Trophoblast cell (in vitro differentiated cells and primary cell): ENCODE data around the gene AMOTL1.

Source experiments
- DNase-seq, 2 donors: peaks; one replicate each; pipeline ENCODE4 v3.0.0-alpha.2; 2016
- H2AFZ ChIP-seq: 2 replicates; pipeline ENCODE4 v1.6.1; 2013; ENCODE audit warnings: low read length, moderate library complexity, mild to moderate bottlenecking; ENCODE audit not compliant: insufficient read depth, poor library complexity
- H2AK5ac ChIP-seq: 2 replicates; pipeline ENCODE4 v1.6.1; 2013; ENCODE audit warnings: mild to moderate bottlenecking, low read length
- H2BK120ac ChIP-seq: 2 replicates; pipeline ENCODE4 v1.6.1; 2013; ENCODE audit warnings: low read length, mild to moderate bottlenecking, moderate library complexity; ENCODE audit not compliant: insufficient read depth, poor library complexity
- H2BK12ac ChIP-seq: 2 replicates; pipeline ENCODE4 v1.6.1; 2013; ENCODE audit warnings: mild to moderate bottlenecking, low read length, moderate library complexity
- H2BK5ac ChIP-seq: 2 replicates; pipeline ENCODE4 v1.6.1; 2013; ENCODE audit warnings: low read length, low read depth, moderate library complexity, mild to moderate bottlenecking; ENCODE audit not compliant: poor library complexity
- H3K14ac ChIP-seq: 2 replicates; pipeline ENCODE4 v1.6.1; 2013; ENCODE audit warnings: mild to moderate bottlenecking, low read length
- H3K18ac ChIP-seq: 2 replicates; pipeline ENCODE4 v1.6.1; 2013; ENCODE audit warnings: mild to moderate bottlenecking, low read length
- H3K23ac ChIP-seq: 2 replicates; pipeline ENCODE4 v1.6.1; 2013; ENCODE audit warnings: low read length
- H3K27ac ChIP-seq: 2 replicates; pipeline ENCODE4 v1.5.1; 2013; ENCODE audit warnings: low read depth, mild to moderate bottlenecking, inconsistent platforms, low read length, moderate library complexity
- H3K27me3 ChIP-seq: 2 replicates; pipeline ENCODE4 v1.6.1; 2013; ENCODE audit warnings: inconsistent platforms, mild to moderate bottlenecking, low read length, moderate library complexity; ENCODE audit not compliant: insufficient read depth
- H3K36me3 ChIP-seq, 2 experiments: 1 replicate in 1 of 2; 2 replicates in 1 of 2; pipeline ENCODE4 v1.6.1; 2013; ENCODE audit warnings: low read length in 2 of 2, mild to moderate bottlenecking in 2 of 2, moderate library complexity in 1 of 2; ENCODE audit not compliant: insufficient read depth in 2 of 2, control insufficient read depth in 1 of 2
- H3K4ac ChIP-seq: 2 replicates; pipeline ENCODE4 v1.6.1; 2013; ENCODE audit warnings: low read depth, mild to moderate bottlenecking, low read length, moderate library complexity
- H3K4me1 ChIP-seq, 2 experiments: 1 replicate in 1 of 2; 2 replicates in 1 of 2; pipeline ENCODE4 v1.6.1; 2013; ENCODE audit warnings: low read length in 2 of 2, mild to moderate bottlenecking in 2 of 2, moderate library complexity in 1 of 2; ENCODE audit not compliant: insufficient read depth in 2 of 2, control insufficient read depth in 1 of 2
- H3K4me2 ChIP-seq: 2 replicates; pipeline ENCODE4 v1.6.1; 2013; ENCODE audit warnings: inconsistent platforms, mild to moderate bottlenecking, low read length, moderate library complexity
- H3K4me3 ChIP-seq: 2 replicates; pipeline ENCODE4 v1.5.1; 2013; ENCODE audit warnings: mild to moderate bottlenecking, low read depth, low read length, inconsistent platforms
- H3K79me1 ChIP-seq: one replicate; pipeline ENCODE4 v1.6.1; 2013; ENCODE audit warnings: low read length
- H3K79me2 ChIP-seq: 2 replicates; pipeline ENCODE4 v1.6.1; 2013; ENCODE audit warnings: low read length, mild to moderate bottlenecking; ENCODE audit not compliant: control insufficient read depth, insufficient read depth, poor library complexity
- H3K9ac ChIP-seq: 2 replicates; pipeline ENCODE4 v1.6.1; 2013; ENCODE audit warnings: mild to moderate bottlenecking, low read length
- H3K9me3 ChIP-seq: 2 replicates; pipeline ENCODE4 v1.6.1; 2013; ENCODE audit warnings: low read depth, mild to moderate bottlenecking, control low read depth, inconsistent platforms, low read length; ENCODE audit not compliant: insufficient read depth
- H4K12ac ChIP-seq: 2 replicates; pipeline ENCODE4 v1.6.1; 2013; ENCODE audit warnings: low read depth, mild to moderate bottlenecking, low read length, moderate library complexity
- H4K8ac ChIP-seq: 2 replicates; pipeline ENCODE4 v1.6.1; 2013; ENCODE audit warnings: low read depth, mild to moderate bottlenecking, low read length, moderate library complexity
- H4K91ac ChIP-seq: one replicate; pipeline ENCODE4 v1.6.1; 2013; ENCODE audit warnings: low read depth, mild to moderate bottlenecking, low read length, moderate library complexity
- WGBS: extraction: QIAGEN DNeasy Blood & Tissue Kit; methylation state at CpG from one replicate; pipeline ENCODE4 v1.1.7; 2013; ENCODE audit warnings: missing lambda C conversion rate; ENCODE audit not compliant: insufficient read length, insufficient coverage; ENCODE audit errors: extremely low coverage; 5-methylcytosine and 5-hydroxymethylcytosine counted together

The AMOTL1 gene

DNA sequence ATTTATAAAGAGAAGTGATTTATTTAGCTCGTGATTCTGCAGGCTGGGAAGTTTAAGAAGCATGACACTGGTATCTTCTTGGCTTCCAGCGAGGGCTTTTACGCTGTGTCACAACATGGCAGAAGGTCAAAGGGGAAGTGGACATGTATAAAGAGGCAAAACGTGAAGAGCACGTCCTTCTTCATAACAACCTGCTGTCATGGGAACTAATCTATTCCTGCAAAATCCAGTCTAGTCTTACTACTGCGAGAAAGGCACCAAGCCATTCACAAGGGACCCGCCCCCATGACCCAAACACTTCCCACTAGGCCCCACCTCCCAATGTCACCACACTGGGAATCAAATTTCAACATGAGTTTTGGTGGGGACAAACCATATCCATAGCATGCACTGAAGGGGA is 58.3 kb downstream of the AMOTL1 start:
- no peak overlapping the region for H2BK5ac ChIP-seq
- H2AFZ ChIP-seq = no peak overlapping the region
- H4K12ac ChIP-seq = no peak overlapping the region
- H3K4me3 ChIP-seq = no peak overlapping the region
- H3K23ac ChIP-seq = no peak overlapping the region
- no peak overlapping the region for H3K18ac ChIP-seq
- no CpG with 5 or more reads among the region's 7 CpGs for WGBS
- H2BK12ac ChIP-seq = no peak overlapping the region
- no peak for DNase-seq
- no peak overlapping the region for H3K27ac ChIP-seq
- no peak overlapping the region for H3K9ac ChIP-seq
- H3K79me2 ChIP-seq = no peaks in the 10 kb centered on the region
- H3K9me3 ChIP-seq = no peaks in the 10 kb centered on the region
- H3K4me1 ChIP-seq = peaks cover 0 to 5% of the 10 kb centered on the region in 2 experiments
- H3K27me3 ChIP-seq = no peaks in the 10 kb centered on the region
- H3K14ac ChIP-seq = no peak overlapping the region
- no peak overlapping the region for H3K4ac ChIP-seq
- no peak overlapping the region for H4K91ac ChIP-seq
- H2BK120ac ChIP-seq = no peak overlapping the region
- H4K8ac ChIP-seq = no peak overlapping the region
- no peaks in the 10 kb centered on the region for H3K79me1 ChIP-seq
- no peak overlapping the region for H3K4me2 ChIP-seq
- peaks cover 34 to 65% of the 10 kb centered on the region in 2 experiments for H3K36me3 ChIP-seq
- H2AK5ac ChIP-seq = no peak overlapping the region

DNA sequence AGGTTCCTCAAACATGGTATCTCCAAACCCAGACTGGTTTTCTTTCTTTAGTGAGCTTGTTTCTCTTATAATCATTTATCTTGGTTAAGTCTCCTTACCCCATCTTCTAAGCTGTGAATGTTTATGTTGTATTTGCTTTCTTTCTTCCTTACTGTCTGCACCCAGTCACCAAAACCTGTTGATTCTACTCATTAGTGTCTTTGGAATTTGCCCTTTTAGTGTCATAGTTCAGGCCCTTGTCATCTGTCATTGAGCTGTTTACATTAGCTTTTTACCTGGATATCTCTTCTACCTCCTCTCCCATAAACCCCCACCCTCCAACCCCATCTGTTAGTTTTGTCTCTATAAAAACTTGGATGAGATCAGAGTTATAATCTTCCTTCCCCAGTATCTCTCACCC is 59.9 kb downstream of the AMOTL1 start:
- H4K12ac ChIP-seq = no peak overlapping the region

DNA sequence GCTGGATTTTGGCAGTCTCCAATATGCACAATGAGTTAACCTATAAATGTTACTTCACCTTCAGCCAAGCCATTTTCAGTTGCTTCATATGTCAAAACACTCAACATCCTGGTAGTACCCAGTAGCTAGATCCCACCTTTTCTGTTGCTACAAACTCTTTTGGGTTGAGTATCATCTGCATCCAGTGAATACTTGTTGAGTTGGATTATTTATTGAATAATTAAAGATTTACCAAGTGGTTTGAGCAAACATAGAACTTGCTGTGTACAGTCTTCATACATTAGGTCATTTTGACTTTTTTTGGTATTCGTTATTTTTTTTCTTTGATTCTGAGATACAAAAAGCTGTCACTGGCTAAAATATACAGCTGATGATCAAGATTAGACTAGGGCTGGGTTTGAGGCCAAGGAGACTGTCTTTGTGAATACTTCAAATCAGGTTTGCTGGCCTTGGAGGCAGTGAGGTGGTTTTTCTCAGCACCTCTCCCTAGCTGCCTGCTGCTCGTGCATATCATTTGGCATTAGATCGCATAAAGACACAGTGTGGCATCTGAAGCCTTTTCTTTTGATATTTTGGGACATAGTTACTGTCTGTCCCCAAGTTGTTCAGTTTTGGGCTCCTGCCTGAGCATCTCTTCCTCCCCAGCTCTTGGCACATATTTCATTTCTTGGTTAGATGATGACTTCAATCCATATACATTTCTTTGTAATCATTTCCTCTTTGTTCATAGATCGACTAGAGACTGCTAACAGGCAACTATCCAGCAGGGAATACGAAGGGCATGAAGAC is 62.8 kb downstream of the AMOTL1 start:
- Histone ChIP-seq H2AK5ac (no peak overlapping the region), H3K79me2 (no peaks in the 10 kb centered on the region), H3K36me3 (peaks cover 15 to 41% of the 10 kb centered on the region in 2 experiments), H3K9me3 (no peaks in the 10 kb centered on the region), H3K4me3 (no peak overlapping the region), H3K4me2 (no peak overlapping the region), H3K18ac (no peak overlapping the region), H3K14ac (no peak overlapping the region), H3K79me1 (no peaks in the 10 kb centered on the region), H4K12ac (no peak overlapping the region), H2BK120ac (no peak overlapping the region), H4K8ac (no peak overlapping the region), H4K91ac (no peak overlapping the region), H3K4ac (no peak overlapping the region), H2BK5ac (no peak overlapping the region), H3K9ac (no peak overlapping the region), H3K23ac (no peak overlapping the region), H3K27me3 (no peaks in the 10 kb centered on the region), H2AFZ (no peak overlapping the region), H3K27ac (no peak overlapping the region), H3K4me1 (peaks cover 2 to 11% of the 10 kb centered on the region in 2 experiments), H2BK12ac (no peak overlapping the region)
- no CpG with 5 or more reads among the region's 5 CpGs for WGBS
- no peak for DNase-seq

More for the DNA sequence above, 59.9 kb downstream of the AMOTL1 start:
- Histone ChIP-seq H2AFZ (no peak overlapping the region), H3K23ac (no peak overlapping the region), H4K8ac (no peak overlapping the region), H3K9ac (no peak overlapping the region), H3K4me1 (peaks cover 2 to 11% of the 10 kb centered on the region in 2 experiments), H3K27me3 (no peaks in the 10 kb centered on the region), H3K9me3 (no peaks in the 10 kb centered on the region), H3K4ac (no peak overlapping the region), H3K4me3 (no peak overlapping the region), H4K91ac (no peak overlapping the region), H3K79me1 (no peaks in the 10 kb centered on the region), H3K14ac (no peak overlapping the region), H3K79me2 (no peaks in the 10 kb centered on the region), H3K4me2 (no peak overlapping the region), H2BK120ac (no peak overlapping the region), H3K27ac (no peak overlapping the region), H3K18ac (no peak overlapping the region), H2BK12ac (no peak overlapping the region), H2AK5ac (no peak overlapping the region), H3K36me3 (peaks cover 23 to 54% of the 10 kb centered on the region in 2 experiments), H2BK5ac (no peak overlapping the region)
- peak in 1 of 2 donors; percentile 27 for DNase-seq

DNA sequence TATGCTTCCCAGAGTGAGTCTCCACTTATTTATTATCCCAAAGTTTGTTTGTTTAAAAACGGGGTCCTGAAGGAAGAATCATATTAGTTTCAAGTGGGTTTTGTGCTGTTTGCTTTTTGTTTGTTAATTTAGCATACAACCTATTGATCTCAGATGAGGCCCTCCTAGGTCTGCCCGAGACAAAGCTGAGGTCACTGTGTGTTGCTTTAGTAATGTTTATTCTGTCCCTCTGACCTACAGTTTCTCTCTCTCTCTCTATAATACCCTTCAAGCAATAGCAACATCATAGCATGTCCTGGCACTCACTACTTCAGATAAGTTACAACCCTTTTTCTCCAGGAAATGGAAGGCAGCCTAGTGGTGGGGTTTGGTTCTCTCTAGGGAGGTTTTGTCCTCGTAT is 63.4 kb downstream of the AMOTL1 start:
- Histone ChIP-seq H3K9me3 (no peaks in the 10 kb centered on the region), H3K4ac (no peak overlapping the region), H3K14ac (no peak overlapping the region), H4K8ac (no peak overlapping the region), H2AFZ (no peak overlapping the region), H3K27me3 (no peaks in the 10 kb centered on the region), H3K4me2 (no peak overlapping the region), H3K18ac (no peak overlapping the region), H2BK12ac (no peak overlapping the region), H2AK5ac (no peak overlapping the region), H3K9ac (no peak overlapping the region), H4K12ac (no peak overlapping the region), H2BK120ac (no peak overlapping the region), H4K91ac (no peak overlapping the region), H3K27ac (no peak overlapping the region), H3K79me2 (no peaks in the 10 kb centered on the region), H3K4me3 (no peak overlapping the region), H3K79me1 (no peaks in the 10 kb centered on the region), H3K36me3 (peaks cover 15 to 36% of the 10 kb centered on the region in 2 experiments), H3K4me1 (peaks cover 2 to 11% of the 10 kb centered on the region in 2 experiments), H3K23ac (no peak overlapping the region), H2BK5ac (no peak overlapping the region)
- no CpG with 5 or more reads among the region's 3 CpGs for WGBS
- no peak for DNase-seq
